Heart right ventricle (tissue), 16 donors: Measurements from ENCODE around the gene PDIK1L. TPM values are rescaled to one million over a fixed set of nuclear protein-coding genes. Genes with fewer than 3 reads are reported as not detected.

Source experiments
- ATAC-seq, 8 donors: fragments of 200-7000 bp; cut with Tn5 transposase; one replicate each; pipeline ENCODE4 v1.9.1; 2020; ENCODE audit warnings: mild to moderate bottlenecking in 8 of 8, moderate library complexity in 8 of 8, moderate number of reproducible peaks in 1 of 8
- DNase-seq, 2 donors: peaks; one replicate each; pipeline ENCODE4 v3.0.0-alpha.2; 2020
- H3K27ac ChIP-seq, 10 donors: fragments of 200-600 bp; sonication (generic) in 2 of 10; one replicate each; pipeline versions ENCODE4 v1.5.0 to v1.8.0; 2020 to 2022; ENCODE audit warnings: mild to moderate bottlenecking in 3 of 10
- H3K27me3 ChIP-seq, 7 donors: fragments of 200-600 bp; one replicate each; pipeline ENCODE4 v1.8.0; 2021 to 2022; ENCODE audit warnings: mild to moderate bottlenecking in 2 of 7
- H3K36me3 ChIP-seq, 9 donors: fragments of 200-600 bp; sonication (generic) in 1 of 9; one replicate each; pipeline versions ENCODE4 v1.5.0 to v1.8.0; 2020 to 2022; ENCODE audit warnings: mild to moderate bottlenecking in 2 of 9
- H3K4me1 ChIP-seq, 9 donors: fragments of 200-600 bp; sonication (generic) in 1 of 9; one replicate each; pipeline versions ENCODE4 v1.5.0 to v1.8.0; 2020 to 2022; ENCODE audit warnings: mild to moderate bottlenecking in 4 of 9
- H3K4me3 ChIP-seq, 10 donors: fragments of 200-600 bp; sonication (generic) in 2 of 10; one replicate each; pipeline versions ENCODE4 v1.5.0 to v1.8.0; 2020 to 2022; ENCODE audit warnings: mild to moderate bottlenecking in 7 of 10, moderate library complexity in 2 of 10
- H3K9me3 ChIP-seq, 11 donors: fragments of 200-600 bp in 10 of 11; sonication (generic) in 2 of 11; one replicate each; pipeline versions ENCODE4 v1.5.0 to v1.8.0; 2013 to 2022; ENCODE audit warnings: mild to moderate bottlenecking in 2 of 11, control low read depth in 1 of 11, moderate library complexity in 1 of 11
- WGBS, 2 donors: extraction: QIAGEN DNeasy Blood & Tissue Kit; methylation state at CpG; one replicate each; pipeline ENCODE4 v1.1.7; 2013; ENCODE audit warnings: inconsistent platforms in 1 of 2; 5-methylcytosine and 5-hydroxymethylcytosine counted together
- intact Hi-C, 10 donors: fragments of 100-400 bp; cut with DNase I; formaldehyde crosslinking; loops; one replicate each; pipeline versions ENCODE4 v1.11.1 to v1.14.2; 2022
- polyA plus RNA-seq, 2 donors: library from polyadenylated mRNA; stranded (reverse); fragments of 200-250 nt; gene quantifications; one replicate each; pipeline ENCODE4 v1.2.3, GENCODE V29; 2013
- total RNA-seq, 10 donors: library from RNA; stranded (reverse); fragmentation: NEBNext Ultra II Directional in 3 of 10; extraction: Animal tissue kit (Norgen Biotek cat#: 25700) in 3 of 10; gene quantifications; one replicate each; pipeline versions ENCODE4 v1.2.1 to v1.2.4, GENCODE V29; 2021 to 2023
- TF ChIP-seq, protein P1 (sequence below), 9 donors: fragments of 200-600 bp; sonication (generic) in 2 of 9; IDR thresholded peaks; one replicate each; pipeline versions ENCODE4 v1.5.0 to v1.8.0; 2021 to 2022; ENCODE audit warnings: antibody characterized with exemption in 9 of 9, mild to moderate bottlenecking in 5 of 9, moderate library complexity in 1 of 9
- donor health status: Arrhythmogenic right ventricular cardiomyopathy.
- donor health status: ischemic (EF 13 %, LVEDD 7.1; RV severe dilation, severe dysfunction).
- donor health status: healthy with polysubstance abuse.
- donor health status: DM: no; HTN: yes; CAD: no.
- donor health status: DM: no; HTN: no; CAD: no.
- donor health status: ischemic (EF 25% LVEDD 6.9; RV normal size, moderate dysfunction).
- donor health status: ischemic (EF 25% LVEDD 5.7; RV mildly dilated, moderate dysfunction).
- donor health status: healthy.
- donor health status: DM: yes; HTN: yes; CAD: no.
- donor health status: Ischemic cardiomyopathy.
- donor health status: ischemic (EF 35%, LVEDD 5.7; RV mildly dilated, moderate dysfunction).
- donor health status: nonischemic (EF 11% LVEDD 7.7; RV severe dilation, severe dysfunction).
- donor health status: DM: yes; HTN: yes; CAD: no.
- donor health status: PGD.
- donor health status: ischemic (EF 29% LVEDD 5.4; RV normal size, mild dysfunction).
- donor health status: nonischemic (EF 23%, LVEDD 6.1; RV moderate dilation, normal function).

The PDIK1L gene
- total and polyA plus RNA-seq, 12 donors: 1.6 to 8.3 (median 5.3) TPM

DNA sequence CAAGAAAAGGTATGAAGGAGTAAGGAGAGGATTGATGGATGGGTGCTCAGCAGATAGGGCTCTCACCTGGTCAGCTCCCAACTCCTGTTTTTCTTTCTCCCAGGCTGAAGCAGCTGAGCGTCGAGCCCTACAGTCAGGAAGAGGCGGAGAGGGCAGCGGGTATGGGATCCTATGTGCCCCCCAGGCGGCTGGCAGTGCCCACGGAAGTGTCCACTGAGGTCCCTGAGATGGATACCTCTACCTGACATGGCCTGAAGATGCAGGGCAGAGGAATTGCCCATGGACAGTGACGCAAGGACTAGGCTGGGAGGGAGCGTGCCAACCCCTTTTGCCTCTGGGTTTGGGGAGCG is 58.8 kb downstream of the PDIK1L start:
- H3K36me3 ChIP-seq: peaks cover 0 to 8% (median 0%) of the 10 kb centered on the region in 9 donors
- ATAC-seq (no peak), DNase-seq (no peak)
- H3K4me1 ChIP-seq: peaks cover 5 to 30% (median 16%) of the 10 kb centered on the region in 9 donors
- TF ChIP-seq, protein P1, sequence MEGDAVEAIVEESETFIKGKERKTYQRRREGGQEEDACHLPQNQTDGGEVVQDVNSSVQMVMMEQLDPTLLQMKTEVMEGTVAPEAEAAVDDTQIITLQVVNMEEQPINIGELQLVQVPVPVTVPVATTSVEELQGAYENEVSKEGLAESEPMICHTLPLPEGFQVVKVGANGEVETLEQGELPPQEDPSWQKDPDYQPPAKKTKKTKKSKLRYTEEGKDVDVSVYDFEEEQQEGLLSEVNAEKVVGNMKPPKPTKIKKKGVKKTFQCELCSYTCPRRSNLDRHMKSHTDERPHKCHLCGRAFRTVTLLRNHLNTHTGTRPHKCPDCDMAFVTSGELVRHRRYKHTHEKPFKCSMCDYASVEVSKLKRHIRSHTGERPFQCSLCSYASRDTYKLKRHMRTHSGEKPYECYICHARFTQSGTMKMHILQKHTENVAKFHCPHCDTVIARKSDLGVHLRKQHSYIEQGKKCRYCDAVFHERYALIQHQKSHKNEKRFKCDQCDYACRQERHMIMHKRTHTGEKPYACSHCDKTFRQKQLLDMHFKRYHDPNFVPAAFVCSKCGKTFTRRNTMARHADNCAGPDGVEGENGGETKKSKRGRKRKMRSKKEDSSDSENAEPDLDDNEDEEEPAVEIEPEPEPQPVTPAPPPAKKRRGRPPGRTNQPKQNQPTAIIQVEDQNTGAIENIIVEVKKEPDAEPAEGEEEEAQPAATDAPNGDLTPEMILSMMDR (IDR thresholded peaks at IDR 0.05): no peak
- peak overlapping the region; percentile 63 to 100 (median 88) for H3K4me3 ChIP-seq
- intact Hi-C loops: loop anchor here in 4 of 10 donors (5.0 to 10.0 kb wide), 5 partner anchors 54 to 154 kb away; partner anchors contain the start of genes CD52 (in 1 of the 4) and CEP85 (in 1 of the 4)
- H3K9me3 ChIP-seq: no peaks in the 10 kb centered on the region
- H3K27me3 ChIP-seq: no peaks in the 10 kb centered on the region
- H3K27ac ChIP-seq: peak overlapping the region in 8 of 10 donors; percentile 79 to 89 (median 84)
- 79 to 80% methylated on average over 9 of the region's 9 CpGs for WGBS, 2 donors

GRCh38 chr1:26171084-26172072 is 59.8 kb downstream of the PDIK1L start, which contains the start of gene ZNF593OS:
Gene ZNF593OS, minus strand, starts transcription at chr1:26171832. Its CDS starts 171 bp downstream, at chr1:26171661.
- peak within 1 kb of the TSS in 7 of 10 donors; percentile 63 to 93 (median 86) for H3K4me3 ChIP-seq
- H3K27me3 ChIP-seq: no peaks in the 10 kb centered on the region
- no peak within 1 kb of the TSS for H3K27ac ChIP-seq
- H3K36me3 ChIP-seq: peaks cover 0 to 8% (median 0%) of the 10 kb centered on the region in 9 donors
- TF ChIP-seq, protein P1 (IDR thresholded peaks at IDR 0.05): no peak
- ATAC-seq (no peak), DNase-seq (no peak)
- WGBS, 2 donors: 92 to 93% methylated on average over 34 of the region's 34 CpGs
- peaks cover 5 to 30% (median 16%) of the 10 kb centered on the region in 9 donors for H3K4me1 ChIP-seq
- intact Hi-C loops: loop anchor here in 4 of 10 donors (5.0 to 10.0 kb wide), 5 partner anchors 53 to 153 kb away; partner anchors contain the start of genes CD52 (in 1 of the 4) and CEP85 (in 1 of the 4)
- H3K9me3 ChIP-seq: no peaks in the 10 kb centered on the region

Other genes with a start within 250 kb of the PDIK1L start
- 1 to 10 TPM; 1.2 to 3.8 (median 2.2) TPM for gene PAQR7, start 236.1 kb upstream of the PDIK1L start, total RNA-seq
- gene PAQR7, start 236.1 kb upstream of the PDIK1L start, polyA plus RNA-seq: 1 to 10 TPM; 1.2 to 1.4 TPM
- 10 to 100 TPM; 16.0 to 85.7 (median 48.7) TPM for gene STMN1, start 205.4 kb upstream of the PDIK1L start, total RNA-seq
- gene STMN1, start 205.4 kb upstream of the PDIK1L start, polyA plus RNA-seq: 10 to 100 TPM; 16.2 to 49.9 TPM
- 10 to 100 TPM in 6 of 10 donors, 1 to 10 TPM in 4; 7.5 to 19.3 (median 12.4) TPM for gene PAFAH2, start 113.8 kb upstream of the PDIK1L start, total RNA-seq
- gene PAFAH2, start 113.8 kb upstream of the PDIK1L start, polyA plus RNA-seq: 1 to 10 TPM; 3.4 to 7.1 TPM
- 10 to 100 TPM in 5 of 10 donors, 1 to 10 TPM in 5; 1.1 to 17.0 (median 9.1) TPM for gene EXTL1, start 90.0 kb upstream of the PDIK1L start, total RNA-seq
- gene EXTL1, start 90.0 kb upstream of the PDIK1L start, polyA plus RNA-seq: 1 to 10 TPM in 1 of 2 donors, under 1 TPM in 1; 0.91 to 5.3 TPM
- 10 to 100 TPM in 3 of 10 donors, 1 to 10 TPM in 7; 2.6 to 14.4 (median 8.9) TPM for gene SLC30A2, start 65.7 kb upstream of the PDIK1L start, total RNA-seq
- 1 to 10 TPM in 1 of 2 donors, under 1 TPM in 1; 0.97 to 3.6 TPM for gene SLC30A2, start 65.7 kb upstream of the PDIK1L start, polyA plus RNA-seq
- gene TRIM63, start 44.2 kb upstream of the PDIK1L start, total RNA-seq: 100 to 1,000 TPM; 191 to 415 (median 222) TPM
- 100 to 1,000 TPM; 194 to 305 TPM for gene TRIM63, start 44.2 kb upstream of the PDIK1L start, polyA plus RNA-seq
- 1 to 10 TPM; 2.1 to 4.7 (median 3.1) TPM for gene FAM110D, start 47.3 kb downstream of the PDIK1L start, total RNA-seq
- 1 to 10 TPM; 3.8 to 6.1 TPM for gene FAM110D, start 47.3 kb downstream of the PDIK1L start, polyA plus RNA-seq
- gene C1orf232, start 57.1 kb downstream of the PDIK1L start, total RNA-seq: not detected
- not detected for gene C1orf232, start 57.1 kb downstream of the PDIK1L start, polyA plus RNA-seq
- 10 to 100 TPM; 10.7 to 26.0 (median 18.3) TPM for gene ZNF593, start 58.1 kb downstream of the PDIK1L start, total RNA-seq
- 100 to 1,000 TPM in 1 of 2 donors, 10 to 100 TPM in 1; 45.6 to 159 TPM for gene ZNF593, start 58.1 kb downstream of the PDIK1L start, polyA plus RNA-seq
- gene ZNF593OS, start 60.0 kb downstream of the PDIK1L start, total RNA-seq: not detected
- under 1 TPM in 1 of 2 donors, not detected in 1; 0.46 TPM for gene ZNF593OS, start 60.0 kb downstream of the PDIK1L start, polyA plus RNA-seq
- gene CNKSR1, start 65.7 kb downstream of the PDIK1L start, total RNA-seq: 1 to 10 TPM in 9 of 10 donors, under 1 TPM in 1; 0.93 to 6.3 (median 2.1) TPM
- gene CNKSR1, start 65.7 kb downstream of the PDIK1L start, polyA plus RNA-seq: 1 to 10 TPM in 1 of 2 donors, under 1 TPM in 1; 0.84 to 5.7 TPM
- not detected for gene CATSPER4, start 78.8 kb downstream of the PDIK1L start, total RNA-seq
- not detected for gene CATSPER4, start 78.8 kb downstream of the PDIK1L start, polyA plus RNA-seq
- gene CEP85, start 122.4 kb downstream of the PDIK1L start, total RNA-seq: 10 to 100 TPM; 29.9 to 74.5 (median 53.8) TPM
- gene CEP85, start 122.4 kb downstream of the PDIK1L start, polyA plus RNA-seq: 10 to 100 TPM in 1 of 2 donors, 1 to 10 TPM in 1; 7.0 to 30.9 TPM
- 100 to 1,000 TPM in 1 of 10 donors, 10 to 100 TPM in 9; 18.4 to 116 (median 25.2) TPM for gene SH3BGRL3, start 168.3 kb downstream of the PDIK1L start, total RNA-seq
- 100 to 1,000 TPM in 1 of 2 donors, 10 to 100 TPM in 1; 96.3 to 153 TPM for gene SH3BGRL3, start 168.3 kb downstream of the PDIK1L start, polyA plus RNA-seq
- 10 to 100 TPM in 2 of 10 donors, 1 to 10 TPM in 8; 5.4 to 14.1 (median 7.1) TPM for gene UBXN11, start 194.8 kb downstream of the PDIK1L start, total RNA-seq
- gene UBXN11, start 194.8 kb downstream of the PDIK1L start, polyA plus RNA-seq: 10 to 100 TPM; 12.3 to 20.2 TPM
- 10 to 100 TPM in 2 of 10 donors, 1 to 10 TPM in 8; 1.9 to 62.6 (median 5.1) TPM for gene CD52, start 206.1 kb downstream of the PDIK1L start, total RNA-seq
- gene CD52, start 206.1 kb downstream of the PDIK1L start, polyA plus RNA-seq: 10 to 100 TPM in 1 of 2 donors, 1 to 10 TPM in 1; 9.3 to 25.2 TPM
- under 1 TPM in 1 of 10 donors, not detected in 9; 0.64 TPM for gene CRYBG2, start 242.3 kb downstream of the PDIK1L start, total RNA-seq
- under 1 TPM in 1 of 2 donors, not detected in 1; 0.03 TPM for gene CRYBG2, start 242.3 kb downstream of the PDIK1L start, polyA plus RNA-seq